ENCODE measurements around the gene MAGI1. TPM values are rescaled to one million over a fixed set of nuclear protein-coding genes. Genes with fewer than 3 reads are reported as not detected.
"Not testable (repeated sequence)": the region's sequence is repeated elsewhere in the genome, so short reads cannot be mapped to it uniquely, and the experiment has no call there.

Gene MAGI1
- total RNA-seq, 1 donor from 2014 or later = 45.3 TPM

DNA sequence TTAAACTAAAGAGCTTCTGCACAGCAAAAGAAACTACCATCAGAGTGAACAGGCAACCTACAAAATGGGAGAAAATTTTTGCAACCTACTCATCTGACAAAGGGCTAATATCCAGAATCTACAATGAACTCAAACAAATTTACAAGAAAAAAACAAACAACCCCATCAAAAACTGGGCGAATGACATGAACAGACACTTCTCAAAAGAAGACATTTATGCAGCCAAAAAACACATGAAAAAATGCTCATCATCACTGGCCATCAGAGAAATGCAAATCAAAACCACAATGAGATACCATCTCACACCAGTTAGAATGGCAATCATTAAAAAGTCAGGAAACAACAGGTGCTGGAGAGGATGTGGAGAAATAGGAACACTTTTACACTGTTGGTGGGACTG is 524.4 kb downstream of the MAGI1 start:
- not testable (repeated sequence) for DNase-seq

DNA sequence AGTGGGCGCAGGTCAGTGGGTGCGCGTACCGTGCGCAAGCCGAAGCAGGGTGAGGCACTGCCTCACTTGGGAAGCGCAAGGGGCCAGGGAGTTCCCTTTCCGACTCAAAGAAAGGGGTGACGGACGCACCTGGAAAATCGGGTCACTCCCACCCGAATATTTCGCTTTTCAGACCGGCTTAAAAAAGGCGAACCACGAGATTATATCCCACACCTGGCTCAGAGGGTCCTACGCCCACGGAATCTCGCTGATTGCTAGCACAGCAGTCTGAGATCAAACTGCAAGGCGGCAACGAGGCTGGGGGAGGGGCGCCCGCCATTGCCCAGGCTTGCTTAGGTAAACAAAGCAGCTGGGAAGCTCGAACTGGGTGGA is 529.3 kb downstream of the MAGI1 start:
- not testable (repeated sequence) for DNase-seq

DNA sequence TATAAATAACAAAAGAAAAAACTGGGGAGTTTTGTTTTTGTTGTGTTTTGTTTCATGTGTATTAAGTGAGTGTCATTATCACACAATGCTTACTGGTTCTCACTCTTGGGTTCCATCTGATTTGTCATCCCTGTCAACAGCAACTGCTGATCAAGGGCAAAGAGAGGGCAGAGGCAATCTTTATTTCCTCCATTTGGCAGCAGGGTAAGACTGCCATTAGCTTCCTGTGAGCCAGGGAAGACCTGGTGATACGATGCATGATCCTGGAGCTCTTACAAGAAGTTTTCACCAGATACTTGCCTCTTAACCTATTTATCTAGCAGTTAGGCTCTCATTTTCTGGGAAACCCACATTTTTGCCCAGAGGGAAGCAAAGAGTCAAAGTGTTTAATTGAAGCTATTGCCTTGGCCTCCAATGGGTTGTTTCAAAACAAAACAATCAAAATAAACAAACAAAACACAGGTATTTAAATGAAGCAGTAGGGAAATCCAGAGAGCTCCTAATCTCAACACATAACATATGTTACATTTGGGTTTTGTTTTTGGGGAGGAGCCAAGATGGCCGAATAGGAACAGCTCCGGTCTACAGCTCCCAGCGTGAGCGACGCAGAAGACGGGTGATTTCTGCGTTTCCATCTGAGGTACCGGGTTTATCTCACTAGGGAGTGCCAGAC is 529.8 kb downstream of the MAGI1 start:
- no peak for DNase-seq

DNA sequence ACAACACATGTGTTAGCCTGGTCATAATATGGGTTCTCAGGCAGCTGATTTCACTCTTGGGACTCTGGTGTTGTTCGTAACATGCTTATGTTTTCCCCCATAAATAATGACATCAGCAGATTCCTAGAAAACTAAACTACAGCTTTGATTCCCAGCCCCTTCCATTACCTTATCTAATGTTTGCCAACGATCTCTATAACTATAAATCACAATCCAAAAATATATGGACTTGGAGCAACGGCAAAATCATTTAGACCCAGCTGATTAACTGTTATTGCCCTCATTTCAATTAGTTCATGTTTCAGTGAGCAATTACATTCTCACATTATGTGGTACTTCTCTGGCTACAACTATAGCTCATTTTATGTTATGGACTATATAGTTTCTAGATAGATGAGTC is 531.3 kb downstream of the MAGI1 start:
- DNase-seq = no peak

DNA sequence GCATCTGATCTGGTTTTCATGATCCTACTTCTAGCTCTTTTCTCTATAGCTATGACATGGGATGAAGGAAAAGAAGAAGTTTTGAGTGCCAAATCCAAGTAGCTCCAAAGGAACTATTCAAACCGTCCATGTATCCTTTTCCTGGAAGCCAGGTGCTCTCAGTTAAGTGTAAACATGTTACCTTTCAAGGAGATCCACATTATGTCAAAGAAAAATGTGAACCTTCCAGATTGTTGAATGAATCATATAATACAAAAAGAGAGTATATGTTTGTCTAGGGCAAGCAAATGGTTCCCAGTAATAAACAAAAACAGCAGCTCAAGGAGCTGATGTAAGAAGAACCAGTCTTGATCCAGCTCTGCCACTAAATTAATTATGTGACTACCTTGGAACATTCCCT is 534.9 kb downstream of the MAGI1 start:
- DNase-seq = no peak

DNA sequence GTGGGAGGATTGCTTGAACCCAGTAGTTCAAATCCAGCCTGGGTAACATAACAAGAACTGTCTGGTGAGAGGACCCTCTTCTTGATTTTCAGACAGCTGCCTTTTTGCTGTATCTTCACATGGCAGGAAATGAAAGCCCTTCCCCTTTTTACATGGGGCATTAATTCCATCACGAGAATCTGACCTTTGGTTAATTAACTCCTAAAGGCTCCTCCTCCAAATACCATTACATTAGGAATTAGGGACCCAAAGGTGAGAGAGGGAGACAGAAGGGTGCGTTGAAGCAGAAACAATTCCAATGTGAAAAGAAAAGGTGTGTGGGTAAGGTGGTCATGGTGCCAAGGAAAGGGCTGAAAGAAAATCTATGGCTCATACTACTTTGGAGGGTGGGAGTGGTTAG is 536.2 kb downstream of the MAGI1 start:
- no peak for DNase-seq

DNA sequence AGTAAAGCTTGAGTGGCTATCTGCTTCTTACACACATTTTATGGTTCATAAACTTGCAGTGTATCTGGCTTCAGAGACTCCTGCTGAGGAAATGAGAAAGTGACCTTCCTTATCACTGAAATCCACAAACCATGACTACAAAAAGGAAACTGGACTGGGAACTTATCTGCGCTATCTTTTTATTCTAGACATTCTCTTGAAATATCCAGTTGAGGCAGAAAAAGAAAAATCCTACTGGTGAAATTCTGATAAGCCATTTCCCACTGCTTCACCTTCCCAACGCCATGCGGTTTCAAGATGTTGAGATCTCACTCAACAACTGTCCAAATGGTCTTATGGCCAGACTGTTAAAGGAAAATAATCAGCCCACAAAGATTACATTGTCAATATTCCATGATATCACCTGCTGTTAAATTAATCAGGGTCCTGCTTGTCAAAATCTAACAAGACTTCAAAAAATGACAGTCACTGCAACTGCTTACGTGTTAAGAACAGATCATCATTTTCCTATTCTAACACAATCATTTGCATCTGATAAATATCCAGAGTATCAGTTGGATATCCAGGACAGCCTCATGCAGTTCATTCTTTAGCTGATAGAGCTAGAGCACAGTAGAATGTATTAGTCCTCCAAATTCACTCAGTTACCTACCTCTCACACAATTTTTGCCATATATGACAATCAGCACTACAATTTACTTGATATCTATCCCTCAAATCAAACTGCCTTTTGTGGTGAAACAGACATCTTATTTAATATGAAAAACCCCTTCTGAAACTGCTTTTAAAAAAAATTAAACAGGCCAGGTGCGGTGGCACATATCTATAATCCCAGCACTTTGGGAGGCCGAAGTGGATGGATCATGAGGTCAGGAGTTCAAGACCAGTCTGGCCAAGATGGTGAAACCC is 538.1 kb downstream of the MAGI1 start:
- no peak for DNase-seq

DNA sequence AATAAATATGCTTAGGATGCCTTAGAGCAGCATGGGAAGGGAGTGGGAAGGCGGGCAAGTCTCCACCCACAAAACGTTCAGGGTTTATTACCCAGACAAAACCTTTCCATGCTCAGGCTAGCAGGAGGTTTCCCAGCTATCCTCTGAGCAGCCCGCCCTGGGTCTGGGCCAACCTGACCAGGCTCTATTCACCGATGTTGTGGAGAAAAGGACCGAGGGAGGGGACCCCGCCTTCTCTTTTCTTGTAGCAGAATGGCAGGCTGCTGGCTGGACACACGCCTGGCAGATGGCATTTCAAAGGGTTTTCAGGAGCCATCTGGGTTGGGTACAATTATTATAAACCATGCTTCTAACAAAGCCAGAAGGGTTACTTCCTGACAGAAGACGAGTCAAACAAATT is 540.9 kb downstream of the MAGI1 start:
- DNase-seq = no peak

DNA sequence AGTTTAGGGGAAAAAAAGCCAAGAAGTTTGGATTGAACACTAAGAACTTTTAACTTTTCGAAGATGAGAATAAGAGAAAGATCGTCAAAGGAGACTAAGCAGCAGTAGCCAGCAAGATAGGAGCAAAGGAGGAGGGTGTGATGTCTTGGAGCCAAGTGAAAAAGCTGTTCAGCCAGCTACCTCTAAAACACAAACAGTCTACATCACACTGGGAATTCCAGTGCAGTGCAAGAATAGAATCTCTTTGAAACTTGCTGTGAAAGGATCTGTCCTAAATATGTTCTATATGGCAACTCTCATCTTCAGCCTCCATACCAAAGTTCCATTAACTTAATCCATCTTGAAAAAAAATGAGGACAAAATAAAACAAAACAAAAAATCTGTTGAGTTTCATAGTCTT is 541.5 kb downstream of the MAGI1 start:
- no peak for DNase-seq

DNA sequence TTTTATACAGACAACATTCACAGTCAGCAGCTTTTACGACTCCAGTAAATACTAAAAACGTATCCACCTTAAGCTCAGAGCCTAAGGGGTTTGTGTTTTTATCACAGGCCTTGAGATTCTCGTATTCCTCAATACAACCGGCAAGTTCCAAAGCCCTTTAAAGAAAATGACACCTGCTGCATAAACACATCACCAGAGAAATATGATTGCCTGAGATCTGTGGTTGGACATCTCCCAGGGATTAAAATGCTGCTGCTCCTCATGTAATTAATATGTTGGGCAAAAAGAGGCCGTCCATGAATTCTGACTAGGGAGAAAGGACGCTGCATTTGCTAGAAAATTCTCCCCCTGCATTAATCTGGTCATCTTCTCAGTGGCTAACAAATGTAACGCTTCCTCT is 544.8 kb downstream of the MAGI1 start:
- DNase-seq = no peak

DNA sequence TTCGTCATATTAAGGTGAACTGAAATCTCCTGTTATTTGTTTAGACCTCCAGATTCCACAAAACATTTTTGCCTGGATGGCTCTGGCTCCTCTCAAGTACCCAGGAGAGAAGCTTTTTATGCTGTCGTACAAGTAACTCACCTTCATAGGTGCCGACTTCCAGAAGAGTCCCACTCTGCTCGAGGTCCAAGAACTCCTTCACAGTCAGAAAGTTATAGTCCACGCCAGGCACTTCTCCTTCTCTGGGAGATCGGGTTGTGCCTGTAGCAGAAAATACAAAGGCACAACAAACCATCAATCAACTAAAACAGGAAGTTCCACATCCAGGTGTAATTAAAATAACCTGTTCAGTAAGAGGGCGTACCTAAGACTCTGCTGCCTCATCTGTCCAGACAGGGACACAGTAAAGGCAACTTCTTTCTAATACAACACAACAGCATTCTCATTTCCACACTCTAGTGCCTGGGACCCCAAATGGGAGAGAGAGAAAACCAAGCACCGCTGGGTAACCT is 545.3 kb downstream of the MAGI1 start:
- no peak for DNase-seq

DNA sequence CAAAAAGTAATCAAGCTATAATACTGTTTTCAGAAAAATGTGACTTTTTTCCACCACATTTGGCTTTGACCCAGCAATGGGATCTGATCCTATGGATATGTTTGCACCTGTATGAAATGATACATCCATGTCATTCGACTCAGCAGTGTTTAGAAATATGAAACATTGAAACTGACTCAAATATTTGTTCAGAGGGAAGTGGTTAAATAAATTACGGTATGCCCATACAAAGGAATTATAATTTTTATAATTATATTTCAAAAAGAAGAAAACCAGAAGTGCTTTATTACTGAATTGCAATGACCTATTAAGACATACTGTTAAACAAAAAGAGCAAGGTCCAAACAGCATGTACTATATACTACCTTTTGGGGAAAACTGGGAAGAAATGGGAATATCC is 546.5 kb downstream of the MAGI1 start:
- peak; percentile 2 for DNase-seq

DNA sequence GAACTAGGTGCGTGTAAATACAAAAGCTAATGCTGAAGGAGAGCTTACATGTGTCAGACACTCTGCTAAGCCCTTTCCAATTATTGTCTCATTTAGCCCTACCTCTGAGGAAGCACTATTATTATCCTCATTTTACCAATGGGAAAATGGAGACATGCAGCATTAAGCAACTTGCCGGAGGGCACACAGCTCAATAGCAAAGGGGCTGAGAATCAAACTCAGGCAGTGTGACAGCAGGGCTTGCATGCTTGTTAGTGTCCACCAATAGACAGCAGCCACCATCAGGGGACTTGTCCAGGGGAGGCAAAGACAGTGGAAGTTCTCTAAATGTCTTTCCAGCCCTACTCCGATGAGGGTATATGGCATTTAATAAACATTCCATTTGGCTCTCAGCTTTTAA is 548.6 kb downstream of the MAGI1 start:
- no peak for DNase-seq

DNA sequence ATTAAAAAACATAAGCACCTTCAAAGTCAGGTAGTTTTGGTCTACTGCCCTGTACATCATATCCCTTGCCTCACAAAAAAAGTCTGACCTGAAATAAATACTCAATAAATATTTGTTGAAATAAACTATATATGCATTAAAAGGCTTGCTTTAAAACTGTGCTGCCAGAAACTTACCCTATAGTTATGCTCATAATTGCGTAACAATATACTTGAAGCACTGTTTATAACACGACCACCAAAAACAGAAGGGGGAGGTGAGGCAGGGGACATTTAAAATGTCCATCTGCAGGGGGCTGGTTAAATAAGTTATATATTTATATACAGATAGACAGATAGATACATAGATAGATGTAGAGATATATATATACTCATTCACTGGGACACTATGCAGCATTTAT is 549.5 kb downstream of the MAGI1 start:
- DNase-seq = no peak

DNA sequence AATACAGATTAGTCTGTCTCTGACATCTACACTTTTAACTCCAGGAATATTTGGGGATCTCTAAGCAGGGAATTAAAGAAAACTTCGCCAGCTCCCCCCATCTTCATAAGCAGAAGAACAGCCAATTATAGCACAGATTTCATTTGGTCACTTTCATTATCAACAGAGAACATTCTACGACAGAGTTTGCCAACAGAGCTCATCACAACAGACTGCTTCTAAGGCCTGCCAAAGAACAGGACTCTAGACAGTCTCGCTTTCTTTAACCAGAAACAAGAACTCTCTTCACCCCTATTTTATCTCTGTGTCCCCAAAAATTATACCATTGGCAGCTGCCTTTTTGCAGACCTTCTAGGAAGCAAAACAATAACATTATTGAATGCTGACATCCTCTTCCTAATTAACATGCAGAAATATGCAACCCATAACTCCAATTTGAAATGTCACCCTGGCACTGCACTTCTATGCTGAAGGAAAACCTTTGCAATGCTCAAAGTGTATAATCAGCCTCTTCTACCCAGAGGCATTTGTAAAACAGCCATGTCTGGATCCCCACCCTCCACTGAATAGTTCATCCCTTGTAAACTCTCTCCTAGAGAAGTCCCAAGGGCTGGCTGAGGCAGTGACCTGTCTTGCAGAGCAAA is 552.8 kb downstream of the MAGI1 start:
- DNase-seq = no peak

DNA sequence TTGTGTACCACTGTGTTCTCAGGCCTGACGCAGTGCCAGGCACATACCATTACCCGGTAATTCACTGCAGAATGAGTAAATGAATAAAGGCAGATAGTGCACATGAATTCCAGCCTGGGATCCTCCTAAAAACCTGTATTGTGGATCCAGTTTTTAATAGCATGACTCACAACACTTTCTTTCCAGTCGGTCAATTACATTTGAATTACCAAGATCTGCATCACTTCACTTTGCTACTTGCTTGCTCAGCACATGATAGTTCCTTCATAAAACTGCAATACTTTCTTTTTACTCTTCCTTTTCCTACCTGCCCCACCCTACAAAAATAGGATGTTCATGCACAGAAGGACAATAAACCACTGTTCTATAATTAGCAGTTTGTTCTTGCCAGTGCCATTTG is 553.8 kb downstream of the MAGI1 start:
- no peak for DNase-seq

DNA sequence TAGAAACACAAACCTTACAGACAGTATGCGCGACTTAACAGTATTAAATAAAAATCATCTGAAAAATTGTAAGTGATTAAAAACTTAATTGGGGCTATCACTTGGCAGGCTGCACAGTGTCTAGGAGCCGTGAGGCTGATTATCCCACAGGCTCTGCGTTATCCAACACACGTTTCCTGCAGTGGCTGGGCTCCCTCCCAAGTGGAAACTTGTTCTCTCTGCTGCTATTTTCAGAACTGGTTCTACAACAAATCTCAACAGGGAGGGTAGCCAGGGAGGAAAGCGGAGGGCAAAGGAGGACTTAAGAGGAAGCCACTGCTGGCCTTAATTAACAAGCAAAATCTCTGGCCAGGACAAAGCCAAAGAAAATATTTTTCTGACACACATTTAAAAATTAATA is 555.2 kb downstream of the MAGI1 start:
- peak; percentile 82 for DNase-seq

DNA sequence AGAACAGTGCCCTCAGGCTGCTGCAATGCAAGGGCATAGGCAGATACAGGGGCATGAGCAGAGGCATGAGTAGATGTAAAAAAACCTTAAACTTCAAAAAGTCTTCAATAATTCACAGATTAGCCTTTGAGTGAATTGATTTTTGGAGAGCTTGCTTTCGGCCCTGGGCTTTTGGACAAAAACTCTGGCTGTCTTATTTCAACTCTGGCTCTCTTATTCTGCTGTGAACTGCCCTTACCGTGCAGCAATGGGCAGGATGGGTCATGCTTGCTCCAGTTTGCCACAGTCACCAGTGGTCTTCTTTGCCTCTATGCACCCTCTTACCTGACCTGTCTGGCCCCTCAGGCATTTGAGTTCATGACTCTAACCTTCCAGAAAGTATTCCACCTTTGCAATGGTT is 555.7 kb downstream of the MAGI1 start:
- no peak for DNase-seq

DNA sequence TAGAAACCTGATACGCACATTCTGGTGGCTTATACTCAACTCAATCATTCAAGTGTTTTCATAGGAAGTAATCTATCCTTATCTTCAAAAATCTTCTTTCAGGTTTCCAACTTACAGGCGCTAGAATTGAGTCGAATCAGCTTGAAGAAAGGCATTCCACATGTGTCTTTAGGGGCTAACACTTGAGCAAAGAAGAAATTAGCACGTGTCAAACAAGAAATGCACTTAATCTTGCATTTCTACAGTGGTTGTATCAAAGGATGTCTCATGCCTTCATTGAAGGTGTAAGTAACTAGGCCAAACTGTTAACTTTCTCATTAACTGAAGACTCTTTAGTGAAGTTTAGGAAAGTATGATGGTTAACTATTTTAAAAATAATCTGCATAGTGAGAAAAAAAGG is 557.6 kb downstream of the MAGI1 start:
- no peak for DNase-seq

DNA sequence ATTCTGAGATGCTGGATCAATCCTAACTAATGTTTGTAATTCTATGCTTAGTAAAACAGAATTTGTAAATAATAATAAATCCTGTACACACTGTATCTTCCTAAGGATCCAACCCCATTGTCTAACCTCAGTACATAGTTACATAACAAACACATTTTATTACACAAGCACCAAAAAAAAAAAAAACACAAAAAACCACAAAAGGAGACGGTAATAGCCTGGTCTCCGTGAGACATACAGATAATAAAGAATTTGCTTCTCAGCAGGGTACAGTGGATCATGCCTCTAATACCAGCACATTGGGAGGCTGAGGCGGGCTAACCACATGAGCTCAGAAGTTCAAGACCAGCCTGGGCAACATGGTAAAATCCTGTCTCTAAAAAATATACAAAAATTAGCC is 558.7 kb downstream of the MAGI1 start:
- no peak for DNase-seq

DNA sequence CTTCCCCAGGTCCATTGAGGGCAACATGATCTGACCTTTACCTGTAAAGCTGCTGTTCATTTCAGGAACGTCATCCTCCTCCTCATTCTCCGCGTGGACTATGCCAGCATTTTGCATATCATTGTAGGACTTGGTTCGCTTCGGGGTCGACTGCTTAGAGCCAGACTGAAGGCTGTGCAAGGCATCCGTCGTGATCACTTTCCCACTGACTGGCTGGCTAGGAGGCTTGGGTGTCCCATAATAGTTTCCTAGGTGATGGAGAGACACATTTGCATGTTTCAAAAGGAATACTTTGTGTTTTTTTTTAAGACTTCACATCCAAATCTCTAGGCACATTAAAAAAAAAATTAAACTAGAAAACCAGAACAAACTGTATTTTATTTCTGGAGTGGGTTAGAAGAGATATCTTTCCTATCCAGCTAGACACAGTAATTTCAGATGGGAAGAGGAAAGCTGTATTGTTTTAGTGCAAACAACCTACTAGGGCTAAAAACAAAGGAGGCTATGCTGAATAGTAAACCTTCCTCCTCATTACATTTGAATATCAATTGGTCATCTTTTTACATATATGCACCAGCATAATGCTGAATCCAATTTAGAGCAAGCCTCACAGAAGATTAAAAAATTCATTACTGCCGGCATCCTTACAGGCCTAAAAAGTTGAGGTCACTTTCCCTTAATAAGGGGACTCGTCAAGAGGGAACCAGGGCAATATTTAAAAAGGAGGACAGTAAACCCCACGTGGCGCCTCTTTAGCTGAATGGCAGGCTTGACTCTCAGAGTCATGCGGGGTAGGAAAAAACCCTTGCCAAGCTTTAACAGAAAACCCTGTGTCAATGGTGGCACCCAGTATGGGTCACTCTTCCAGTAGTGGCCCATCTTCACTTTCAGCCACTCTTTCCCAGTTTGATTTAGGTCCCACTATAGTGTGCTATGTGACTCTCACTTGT is 559.9 kb downstream of the MAGI1 start:
- DNase-seq = no peak

DNA sequence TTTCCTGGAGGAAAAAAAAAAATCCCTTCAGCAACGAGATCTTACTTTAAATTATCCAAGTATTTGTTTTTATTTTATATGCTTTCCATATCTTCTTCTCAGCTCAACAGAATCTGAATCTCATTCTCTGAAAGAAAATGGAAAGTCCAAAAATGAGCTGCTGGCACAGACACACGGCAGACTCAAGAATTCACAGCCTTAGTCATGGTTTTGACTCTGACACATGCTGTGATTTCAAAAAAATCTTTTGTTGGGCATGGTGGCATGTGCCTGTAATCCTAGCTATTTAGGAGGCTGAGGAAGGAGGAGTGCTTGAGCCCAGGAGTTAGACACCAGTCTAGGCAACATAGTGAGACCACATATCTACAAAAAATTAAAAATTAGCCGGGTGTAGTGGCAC is 565.0 kb downstream of the MAGI1 start:
- DNase-seq = no peak

Measured in skin of body (tissue), 2 donors.